DOHH2 (cell line): ENCODE measurements around the gene ATL2.

Experiments
- CTCF ChIP-seq: fragments of 200-600 bp; sonication (generic); IDR thresholded peaks from one replicate; pipeline ENCODE4 v1.5.1; 2014; ENCODE audit warnings: antibody characterized with exemption, mild to moderate bottlenecking, low read depth, low read length; ENCODE audit not compliant: poor library complexity, severe bottlenecking
- EZH2phosphoT487 ChIP-seq: fragments of 200-600 bp; sonication (generic); IDR thresholded peaks from 2 replicates; pipeline ENCODE4 v1.6.1; 2017; ENCODE audit warnings: borderline replicate concordance, mild to moderate bottlenecking, antibody characterized with exemption, low read length, moderate library complexity, mixed read lengths

GRCh38 chr2:38398739-38399138 is 21.7 kb upstream of the ATL2 start:
- no peak for TF ChIP-seq CTCF
- no peak for TF ChIP-seq EZH2phosphoT487
